Spleen (tissue), 7 donors: ENCODE measurements around the gene PARVB.

Source experiments
- CTCF ChIP-seq, 11 experiments: fragments of 200-600 bp in 7 of 11; fragments of 450-650 bp in 4 of 11; sonication (generic) in 4 of 11; IDR thresholded peaks in 8 of 11; conservative IDR thresholded peaks in 3 of 11; 1 replicate in 7 of 11; 2 replicates in 4 of 11; pipeline versions ENCODE4 v1.4.0 to v1.8.0; 2016 to 2021; ENCODE audit warnings: antibody characterized with exemption in 11 of 11, inconsistent platforms in 4 of 11, mild to moderate bottlenecking in 1 of 11
- POLR2A ChIP-seq, 3 donors: fragments of 450-650 bp; IDR thresholded peaks; one replicate each; pipeline ENCODE4 v1.5.1; 2017; ENCODE audit warnings: antibody characterized with exemption in 3 of 3, mild to moderate bottlenecking in 1 of 3
- POLR2AphosphoS5 ChIP-seq, 3 donors: sonication (generic); formaldehyde crosslinking; IDR thresholded peaks; one replicate each; pipeline ENCODE4 v1.5.1; 2017; ENCODE audit warnings: antibody characterized with exemption in 3 of 3
- donor health status: DM: no; HTN: no; CAD: no; lungs with moderate emphysema.
- donor health status: DM: no; HTN: no; CAD: no.
- donor health status: DM: no; HTN: no; CAD: no.

GRCh38 chr22:44166498-44167276, 142.6 kb downstream of the PARVB start:
- no peak for TF ChIP-seq POLR2AphosphoS5 (IDR thresholded peaks at IDR 0.05)
- TF ChIP-seq CTCF (IDR thresholded peaks at IDR 0.05 in 8 of 11, conservative IDR thresholded peaks at IDR 0.05 in 3 of 11), result no peak
- no peak for TF ChIP-seq POLR2A (IDR thresholded peaks at IDR 0.05)
